Eye (tissue), 1 donor: ENCODE results near the gene KATNIP.
"Not testable (repeated sequence)": the region's sequence is repeated elsewhere in the genome, so short reads cannot be mapped to it uniquely, and the experiment has no call there.

Experiments used
- DNase-seq: peaks from one replicate; pipeline ENCODE4 v3.0.0-alpha.2; 2015

The KATNIP gene

DNA sequence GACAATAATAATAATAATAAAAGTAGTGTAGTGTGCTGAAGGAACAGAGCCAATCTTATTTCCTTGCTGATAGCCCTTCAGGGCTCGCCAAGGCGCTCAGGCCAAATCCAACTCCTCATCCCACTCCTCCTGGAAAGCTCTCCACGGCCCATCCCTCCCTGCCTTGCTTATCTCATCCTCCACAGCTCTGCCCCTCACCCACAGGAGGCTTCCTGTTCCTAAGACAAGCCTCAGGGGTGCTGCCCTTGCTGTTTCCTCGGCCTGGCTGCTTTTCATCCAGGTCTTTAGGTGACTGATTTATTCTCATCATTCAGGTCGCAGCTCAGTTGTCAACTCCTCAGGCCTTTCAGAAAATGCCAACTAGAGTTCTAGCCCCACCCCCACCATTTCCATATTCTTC, 11.4 kb upstream of the KATNIP start:
- DNase-seq, result no peak

DNA sequence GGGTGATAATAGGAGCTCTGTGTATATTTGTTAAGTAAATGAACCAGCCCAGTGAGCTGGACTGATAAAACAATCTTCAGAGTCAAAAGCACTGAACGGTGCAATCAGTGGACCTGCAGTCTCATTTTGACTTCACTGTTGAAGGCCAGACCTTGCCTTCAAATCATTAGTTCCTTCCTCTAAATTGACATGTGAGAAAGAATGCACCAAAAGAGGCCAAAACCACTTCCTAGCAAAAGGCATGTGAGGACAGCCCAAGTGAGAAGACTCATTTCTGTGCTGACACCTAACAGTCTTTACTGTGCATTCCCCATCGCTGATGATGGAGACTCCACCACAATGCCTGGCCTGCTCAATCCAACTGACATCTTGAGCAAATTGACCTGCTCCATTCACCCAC, 10.8 kb upstream of the KATNIP start:
- DNase-seq, result no peak

DNA sequence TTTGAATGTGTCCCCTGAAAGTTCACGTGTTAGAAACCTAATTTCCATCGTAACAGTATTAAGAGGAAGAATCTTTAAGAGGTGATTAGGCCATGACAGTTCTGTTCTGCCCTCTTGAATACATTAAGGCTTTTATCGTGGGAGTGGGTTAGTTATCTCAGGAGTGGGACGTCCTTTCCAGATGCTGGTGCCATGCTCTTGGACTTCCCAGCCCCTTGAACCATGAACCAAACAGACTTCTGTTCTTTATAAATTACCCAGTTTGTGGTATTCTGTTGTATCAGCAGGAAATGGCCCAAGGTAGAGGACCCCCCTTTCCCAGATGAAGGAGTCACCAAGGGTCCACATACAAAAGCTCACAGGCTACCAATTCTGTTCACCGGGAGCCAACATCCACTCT, 10.3 kb upstream of the KATNIP start:
- no peak for DNase-seq

DNA sequence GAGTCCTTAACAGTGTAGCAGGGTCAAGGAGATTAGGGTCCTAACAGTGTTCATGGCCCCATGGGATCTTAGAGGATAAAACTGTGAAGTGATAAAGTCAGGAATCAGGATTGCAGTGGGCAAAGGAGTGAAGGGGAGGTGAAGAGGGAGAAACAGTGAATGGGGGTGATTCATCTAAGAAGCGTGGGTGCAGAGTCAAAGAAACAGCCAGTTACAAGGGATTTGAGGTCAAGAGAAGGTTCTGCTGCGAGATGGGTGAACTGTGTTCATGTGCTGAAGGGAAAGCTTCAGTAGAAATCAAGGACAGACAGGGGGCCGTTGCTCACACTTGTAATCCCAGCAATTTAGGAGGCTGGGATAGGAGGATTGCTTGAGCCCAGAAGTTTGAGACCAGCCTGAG, 6.1 kb upstream of the KATNIP start:
- DNase-seq, result no peak

DNA sequence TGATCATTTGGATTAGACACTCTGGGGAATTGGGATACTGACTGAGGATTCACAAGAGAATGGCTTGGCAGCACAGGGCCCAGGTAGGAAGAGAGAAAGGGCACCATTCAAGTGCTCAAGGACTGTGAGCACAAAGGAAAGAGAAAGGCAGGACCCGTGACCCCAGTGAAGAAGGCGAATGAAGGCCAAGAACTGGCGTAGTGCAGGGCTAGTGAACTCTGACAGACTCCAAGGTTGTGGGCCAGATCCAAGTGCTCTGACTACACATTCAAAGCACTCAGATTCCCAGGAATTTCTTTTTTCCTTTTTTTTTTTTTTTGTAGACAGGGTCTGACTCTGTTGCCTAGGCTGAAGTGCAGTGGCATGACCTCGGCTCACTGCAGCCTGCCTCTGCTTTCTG, 5.3 kb upstream of the KATNIP start:
- DNase-seq, result no peak

DNA sequence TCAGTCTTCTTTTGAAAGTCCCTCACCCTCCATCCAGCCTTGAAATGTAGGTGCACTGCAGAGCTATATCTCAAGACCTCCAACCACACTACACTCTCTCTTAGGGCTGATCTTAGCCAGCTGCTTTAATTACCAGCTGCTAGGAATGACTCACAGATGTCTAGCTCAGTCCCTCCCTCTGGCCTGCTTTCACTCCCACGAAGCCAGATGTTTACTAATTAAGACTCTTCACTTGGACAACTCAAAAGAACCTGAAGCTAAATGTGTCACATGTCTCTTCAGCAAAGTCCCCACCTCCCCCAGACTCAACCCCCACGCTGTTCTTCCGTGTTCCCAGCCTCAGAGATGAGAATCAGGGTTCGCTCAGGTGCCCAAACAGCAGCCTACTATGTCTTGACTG, 2.8 kb upstream of the KATNIP start:
- DNase-seq, result peak; percentile 16

DNA sequence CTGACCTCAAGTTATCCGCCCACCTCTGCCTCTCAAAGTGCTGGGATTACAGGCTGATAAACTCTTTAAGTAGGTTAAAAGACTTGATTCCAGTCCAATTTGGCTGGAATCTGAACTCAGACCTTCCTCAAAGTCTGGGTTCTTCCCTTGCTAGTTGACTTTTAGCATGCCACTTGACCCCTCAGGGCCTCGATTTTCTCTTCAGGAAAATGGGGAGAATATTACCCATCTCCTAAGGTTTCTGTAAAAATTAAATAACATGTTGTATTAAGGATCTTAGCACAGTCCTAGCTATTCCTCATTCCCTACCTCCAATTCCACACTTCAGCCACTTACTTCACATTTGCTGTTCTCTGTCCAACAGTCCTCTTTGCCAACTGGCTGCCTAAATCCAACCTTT, 2.1 kb upstream of the KATNIP start:
- no peak for DNase-seq

DNA sequence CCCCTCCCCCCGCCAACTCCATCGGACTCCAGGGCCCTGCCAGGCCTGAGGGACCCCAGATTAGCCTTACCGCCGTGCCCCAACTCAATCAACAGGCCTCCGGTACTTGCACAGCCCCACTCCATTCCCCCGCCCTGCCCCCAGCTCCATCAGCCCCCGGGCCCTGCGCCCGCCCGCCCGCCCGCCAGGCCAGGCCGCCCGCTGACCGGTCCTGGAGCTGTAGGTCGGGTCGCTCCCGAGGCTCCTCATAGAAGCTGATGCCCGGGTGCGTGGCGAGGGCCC, 539 bp upstream of the KATNIP start:
- DNase-seq, result no peak

DNA sequence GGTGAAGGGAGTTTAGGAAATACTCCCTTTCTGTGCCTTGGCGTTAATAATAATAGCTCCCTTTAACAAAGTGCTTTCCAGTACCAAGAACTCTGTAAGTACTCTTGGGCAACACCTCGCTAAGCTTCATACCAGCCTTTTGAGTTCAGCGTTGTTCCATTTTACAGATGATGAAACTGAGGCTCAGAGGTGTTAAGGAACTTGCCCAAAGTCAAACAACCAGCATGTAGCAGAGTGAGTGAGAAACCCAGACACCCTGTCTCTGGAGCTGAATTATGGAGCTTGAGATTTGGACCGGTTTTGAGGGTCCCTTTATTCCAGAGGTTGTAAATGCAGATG, 607 bp downstream of the KATNIP start:
- DNase-seq, result no peak

DNA sequence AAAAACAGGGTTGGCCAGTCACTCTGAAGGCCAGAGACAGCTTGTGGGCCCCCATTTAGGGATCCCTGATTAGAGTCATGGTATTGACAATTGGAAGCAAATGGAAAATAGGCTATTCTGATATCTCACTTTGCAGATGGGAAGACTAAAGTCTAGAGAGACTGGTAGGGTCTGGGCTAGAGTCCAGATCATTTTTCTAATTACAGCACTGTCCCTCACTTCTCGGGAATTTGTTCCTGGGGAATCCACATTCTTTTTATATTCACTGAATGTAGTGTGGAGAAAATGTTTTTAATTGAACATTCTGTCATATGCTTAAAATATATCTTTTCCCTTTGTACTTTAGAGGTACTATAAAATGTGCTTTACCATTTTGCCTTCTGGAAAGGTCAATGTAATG, 1.1 kb downstream of the KATNIP start:
- no peak for DNase-seq

DNA sequence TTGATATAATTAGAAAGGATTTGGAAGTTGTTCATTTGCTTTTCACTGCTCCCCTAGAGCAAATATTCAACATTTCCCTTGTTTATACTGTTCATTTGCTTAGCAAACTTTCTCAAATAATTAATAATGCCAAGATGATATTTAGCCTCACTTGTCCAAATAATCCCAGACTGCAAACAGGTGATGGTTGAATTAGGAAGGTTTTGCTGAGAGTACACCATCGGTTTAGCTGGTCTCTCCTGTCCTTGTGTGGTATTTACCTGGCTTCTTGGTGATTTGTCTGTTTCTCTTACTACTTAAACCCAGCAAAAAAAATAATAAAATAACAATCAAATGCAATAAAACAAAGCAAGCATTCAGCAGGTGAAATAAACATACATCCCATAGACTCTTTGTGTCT, 6.5 kb downstream of the KATNIP start:
- no peak for DNase-seq

DNA sequence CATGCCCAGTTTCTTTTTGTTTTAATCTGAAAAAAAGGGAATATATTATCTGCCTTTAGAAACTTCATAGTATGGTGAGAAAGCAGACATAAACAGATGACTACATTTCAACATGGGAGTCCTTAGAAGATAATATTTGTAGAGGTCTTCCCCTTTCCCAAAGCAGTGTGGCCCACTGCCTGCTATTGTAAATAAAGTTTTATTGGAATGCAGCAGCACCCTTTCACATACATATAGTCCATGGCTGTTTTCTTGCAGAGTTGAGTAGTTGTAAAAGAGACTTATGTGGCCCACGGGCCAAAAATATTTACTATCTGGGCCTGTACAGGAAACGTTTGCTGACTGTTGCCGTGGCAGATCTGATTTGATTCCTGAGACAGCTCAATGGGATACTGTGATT, 8.5 kb downstream of the KATNIP start:
- DNase-seq, result no peak

DNA sequence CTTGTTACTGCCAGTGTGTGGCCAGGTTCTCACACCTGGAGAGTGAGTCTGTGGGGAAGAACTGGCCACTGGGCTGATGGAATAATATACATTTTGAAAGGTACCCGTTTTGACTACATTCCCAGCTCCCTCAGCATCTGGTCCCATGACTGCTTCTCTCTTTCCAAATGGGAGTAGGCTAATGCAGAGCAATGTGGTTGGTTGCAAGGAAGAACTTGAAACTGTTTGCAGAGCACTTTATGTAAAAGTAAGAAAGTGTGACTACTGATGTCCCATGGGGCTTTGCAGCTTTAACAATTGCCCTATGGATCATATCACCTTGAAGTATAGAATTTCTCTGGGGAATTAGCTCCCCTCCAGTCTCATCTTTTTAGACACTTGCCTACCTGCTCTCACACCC, 9.0 kb downstream of the KATNIP start:
- no peak for DNase-seq

DNA sequence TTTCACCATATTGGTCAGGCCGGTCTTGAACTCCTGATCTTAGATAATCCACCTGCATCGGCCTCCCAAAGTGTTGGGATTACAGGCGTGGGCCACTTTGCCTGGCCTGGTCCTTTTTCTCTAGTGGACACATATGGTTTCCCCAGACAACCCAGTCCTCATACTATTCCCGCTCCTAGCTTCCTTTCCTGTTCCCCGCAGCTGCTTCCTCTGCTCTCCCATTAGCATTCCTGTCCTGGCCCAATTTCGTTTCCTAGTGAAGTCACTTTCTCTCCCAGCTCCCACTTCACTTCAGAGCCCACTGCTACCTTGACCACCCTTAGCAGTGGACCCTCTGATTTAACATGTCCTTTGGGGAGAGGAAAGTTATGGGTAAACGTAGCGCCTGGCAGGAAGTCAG, 11.3 kb downstream of the KATNIP start:
- no peak for DNase-seq

DNA sequence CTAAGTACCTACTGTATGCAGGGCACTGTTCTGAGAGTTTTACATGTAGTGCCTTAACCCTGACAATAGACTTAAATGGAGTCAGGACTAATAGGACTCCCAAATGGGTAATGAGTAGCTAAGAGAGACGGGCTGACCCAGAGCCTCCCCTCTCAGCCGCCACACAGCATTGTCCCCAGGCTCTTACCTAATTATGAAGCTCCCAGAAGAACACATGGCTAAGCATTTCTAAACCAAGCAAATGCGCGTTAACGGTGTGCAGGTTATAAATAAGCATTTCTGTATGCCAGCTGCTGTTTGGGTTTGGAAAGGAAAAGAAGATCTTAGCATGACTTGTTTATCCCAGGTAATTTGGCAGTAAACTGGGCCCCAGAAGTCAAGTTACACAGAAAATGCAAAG, 14.3 kb downstream of the KATNIP start:
- DNase-seq, result no peak

DNA sequence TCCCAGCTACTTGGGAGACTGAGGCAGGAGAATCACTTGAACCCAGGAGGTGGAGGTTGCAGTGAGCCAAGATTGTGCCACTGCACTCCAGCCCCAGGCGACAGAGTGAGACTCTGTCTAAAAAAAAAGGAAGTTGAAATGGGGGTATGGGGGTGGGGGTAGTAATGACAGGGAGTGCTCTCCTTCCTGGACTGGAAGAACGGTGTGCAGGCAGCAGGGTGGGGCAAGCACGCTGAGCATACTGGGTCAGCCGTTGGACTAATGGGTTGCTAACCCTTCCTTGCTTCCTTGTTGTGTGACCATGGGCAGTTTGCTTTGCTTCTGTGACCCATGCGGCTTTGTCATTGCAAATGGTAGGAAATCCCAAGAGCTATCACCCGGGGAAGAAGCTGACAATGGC, 16.5 kb downstream of the KATNIP start:
- no peak for DNase-seq

DNA sequence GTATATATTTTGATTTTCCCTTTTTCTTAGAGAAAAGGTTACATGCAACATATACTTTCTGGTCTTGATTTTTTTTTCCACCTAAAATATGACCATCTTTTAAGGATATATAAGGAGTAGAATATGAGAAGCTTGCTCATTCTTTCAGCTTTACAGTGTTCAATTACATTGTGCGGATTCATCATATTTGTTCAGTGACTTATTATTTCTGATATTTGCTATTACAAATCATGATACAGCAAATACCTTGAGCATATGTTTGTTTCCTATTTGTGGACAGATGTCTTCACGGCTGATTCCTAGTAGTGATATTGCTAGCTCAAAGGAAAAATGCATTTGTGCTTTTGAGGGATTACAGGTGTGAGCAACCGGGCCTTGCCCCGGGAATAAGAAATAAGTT, 18.1 kb downstream of the KATNIP start:
- no peak for DNase-seq

DNA sequence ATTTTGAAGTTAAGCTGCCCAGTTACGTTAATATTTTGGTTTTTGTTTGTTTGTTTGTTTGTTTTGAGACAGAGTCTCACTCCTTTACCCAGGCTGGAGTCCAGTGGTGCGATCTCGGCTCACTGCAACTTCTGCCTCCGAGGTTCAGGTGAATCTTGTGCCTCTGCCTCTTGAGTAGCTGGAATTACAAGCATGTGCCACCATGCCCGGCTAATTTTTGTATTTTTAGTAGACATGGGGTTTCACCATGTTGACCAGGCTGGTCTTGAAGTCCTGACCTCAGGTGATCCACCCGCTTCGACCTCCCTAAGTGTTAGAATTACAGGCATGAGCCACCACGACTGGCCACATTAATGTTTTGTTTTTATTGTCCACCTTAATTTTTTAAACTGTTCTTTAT, 21.0 kb downstream of the KATNIP start:
- DNase-seq, result not testable (repeated sequence)

DNA sequence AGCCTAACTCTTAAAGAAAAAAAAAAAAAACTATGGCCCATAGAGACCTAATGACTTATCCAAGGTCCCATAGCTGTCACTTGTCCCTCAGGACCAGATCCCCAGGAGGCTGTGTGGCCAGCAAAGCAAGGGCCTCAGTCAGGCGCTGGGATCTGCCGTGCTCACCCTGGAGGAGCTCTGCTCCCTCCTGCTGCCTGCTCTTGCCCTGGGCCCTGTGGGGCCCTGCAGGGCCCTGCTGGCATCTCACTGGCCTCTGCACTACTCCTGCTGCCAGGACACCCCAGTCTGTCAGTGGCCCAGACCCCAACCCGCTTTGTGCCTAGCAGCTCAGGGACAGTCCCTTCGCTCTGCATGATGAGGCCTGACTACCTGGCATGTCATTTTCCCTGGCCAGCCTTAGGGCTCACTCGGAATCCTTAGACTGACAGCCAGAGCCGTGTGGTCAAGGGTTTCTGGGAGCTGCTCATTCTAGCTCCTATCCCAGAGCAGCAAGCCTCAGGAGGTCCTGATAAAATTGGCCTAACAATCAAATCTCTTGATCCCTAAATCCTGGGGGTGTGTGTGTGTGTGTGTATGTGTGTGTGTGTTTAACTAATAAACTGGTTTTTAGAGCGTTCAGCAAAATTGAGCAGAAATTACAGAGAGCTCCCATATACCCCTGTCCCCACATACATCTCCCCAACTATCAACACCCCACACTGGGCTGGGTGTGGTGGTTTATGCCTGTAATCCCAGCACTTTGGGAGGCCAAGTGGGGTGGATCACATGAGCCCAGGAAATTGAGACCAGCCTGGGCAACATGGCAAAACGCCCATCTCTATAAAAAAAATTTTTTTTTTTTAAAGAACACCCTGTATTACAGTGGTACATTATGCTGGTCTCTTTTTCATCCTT, 21.7 kb downstream of the KATNIP start:
- DNase-seq, result no peak

DNA sequence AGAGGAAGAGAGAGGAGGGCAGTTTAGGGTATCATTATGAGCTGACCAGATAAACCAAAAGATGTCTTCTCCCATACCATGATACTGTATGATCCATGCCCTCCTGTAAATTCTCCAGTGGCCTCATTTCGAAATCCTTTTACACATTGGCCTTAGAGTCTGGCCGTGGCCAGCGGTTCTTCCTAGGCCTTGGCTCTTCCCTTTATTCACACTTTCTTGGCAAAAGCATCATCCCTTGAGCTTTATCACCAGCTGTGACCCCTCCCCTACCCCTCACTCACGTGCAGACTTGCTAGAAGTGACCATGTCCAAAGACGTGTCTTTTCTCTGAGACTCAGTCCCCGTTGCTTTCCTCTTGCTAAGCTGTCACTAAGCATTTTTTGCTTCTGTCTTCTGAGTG, 22.8 kb downstream of the KATNIP start:
- DNase-seq, result peak; percentile 53

DNA sequence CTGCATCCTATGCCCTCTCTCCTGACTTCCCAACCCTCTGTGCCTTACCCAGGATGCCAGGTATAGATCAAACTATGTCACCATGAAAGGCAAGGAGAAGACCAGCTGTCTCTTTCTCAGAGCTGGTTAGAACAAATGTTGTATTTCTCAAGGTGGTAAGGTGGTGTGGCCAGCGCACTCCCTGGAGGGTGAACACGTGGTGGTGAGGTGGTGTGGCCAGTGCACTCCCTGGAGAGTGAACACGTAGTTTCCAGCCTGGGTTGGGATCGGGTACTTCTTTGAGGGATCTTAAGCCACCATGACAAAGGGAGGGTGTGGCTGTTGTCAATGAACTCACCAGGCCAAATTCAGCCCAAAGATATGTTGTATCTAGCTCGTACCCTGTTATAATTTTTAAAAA, 26.8 kb downstream of the KATNIP start:
- no peak for DNase-seq

DNA sequence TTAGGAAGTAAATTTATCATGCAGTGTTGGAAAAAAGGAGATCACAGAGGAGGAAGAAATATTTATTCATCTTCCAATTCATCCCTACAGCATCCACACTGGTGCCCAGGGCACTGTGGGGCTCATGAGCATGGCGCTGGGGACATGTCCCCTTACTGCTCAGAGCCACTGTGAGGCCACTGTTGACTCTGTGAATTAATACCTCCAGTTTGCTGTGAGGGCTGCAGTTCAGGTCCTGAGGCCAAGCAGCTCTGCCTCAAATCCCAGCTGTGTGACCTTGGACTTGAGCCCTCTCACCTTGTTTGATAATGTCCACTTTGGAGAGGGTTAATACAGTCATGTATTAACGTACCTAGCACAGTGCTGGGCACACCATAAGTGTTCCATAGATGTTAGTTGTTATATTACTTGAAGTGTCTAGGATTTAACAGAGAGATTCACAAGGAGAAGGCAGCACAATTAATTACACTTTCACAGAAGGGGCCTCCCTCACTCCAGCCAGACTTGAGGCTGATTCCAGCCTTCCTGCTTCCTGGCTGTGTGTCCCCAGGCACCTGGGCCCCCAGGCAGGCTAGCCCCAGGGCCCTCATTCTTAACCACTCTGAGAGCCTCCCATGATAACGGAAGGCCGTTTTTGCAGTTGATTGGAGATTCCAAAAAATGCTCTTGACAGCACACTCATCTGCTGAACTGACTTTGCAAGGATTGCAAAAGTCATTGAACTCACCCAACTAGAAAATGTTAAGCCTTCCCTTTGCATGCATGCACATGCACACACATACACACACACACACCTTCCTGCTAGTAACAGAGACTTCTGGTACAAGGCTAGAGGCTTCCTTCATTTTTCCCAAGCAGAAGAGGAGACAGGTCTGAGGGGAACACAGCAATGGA, 29.4 kb downstream of the KATNIP start:
- peak; percentile 64 for DNase-seq

DNA sequence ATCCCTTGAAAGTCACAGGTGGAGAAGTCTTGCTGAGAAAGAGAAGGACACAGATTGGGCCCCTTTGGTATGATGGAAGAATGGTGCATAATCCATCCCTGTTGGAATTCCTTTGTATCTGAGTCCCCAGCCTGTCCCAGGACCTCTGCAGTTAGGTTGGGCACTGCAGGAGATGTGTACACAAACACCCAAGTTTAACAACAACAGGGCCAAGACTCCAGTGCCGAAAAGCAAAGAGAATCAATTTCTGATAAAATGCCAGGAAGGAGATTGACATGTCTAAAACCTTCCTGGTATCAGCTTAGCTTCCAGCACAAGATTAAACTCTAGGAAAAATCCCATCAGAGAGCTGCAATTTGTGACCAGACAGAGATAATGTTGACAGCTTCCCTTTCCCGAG, 32.9 kb downstream of the KATNIP start:
- DNase-seq, result no peak

DNA sequence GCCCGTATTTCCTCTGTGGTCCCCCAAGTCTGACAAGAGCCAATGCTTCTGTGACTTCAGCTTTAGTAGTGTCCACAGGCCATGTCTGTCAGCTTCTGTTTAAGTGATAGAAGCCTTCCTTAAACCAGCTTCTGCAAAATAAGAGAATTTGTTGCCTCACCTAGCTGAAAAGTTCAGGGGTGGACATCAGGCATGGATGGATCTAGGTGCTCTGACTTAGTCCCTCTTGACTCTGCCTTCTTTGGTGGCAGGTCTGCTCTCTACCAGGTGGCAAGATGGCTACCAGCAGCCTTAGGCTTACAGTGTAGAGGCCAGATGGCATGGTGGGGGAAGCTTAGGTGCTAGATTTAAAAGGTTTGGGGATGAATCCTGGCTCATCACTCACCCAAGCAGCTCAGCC, 33.7 kb downstream of the KATNIP start:
- DNase-seq, result no peak

DNA sequence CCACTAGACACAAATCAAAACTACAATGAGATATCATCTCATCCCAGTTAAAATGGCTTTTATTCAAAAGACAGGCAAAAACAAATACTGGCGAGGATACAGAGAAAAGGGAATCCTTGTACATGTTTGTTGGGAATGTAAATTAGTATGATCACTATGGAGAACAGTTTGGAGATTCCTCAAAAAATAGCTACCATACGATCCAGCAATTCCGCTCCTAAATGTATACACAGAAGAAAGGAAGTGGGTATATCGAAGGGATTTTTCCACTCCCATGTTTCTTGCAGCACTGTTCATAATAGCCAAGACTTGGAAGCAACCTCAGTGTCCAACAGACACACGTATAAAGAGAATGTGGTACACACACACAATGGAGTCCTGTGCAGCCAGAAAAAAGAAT, 35.3 kb downstream of the KATNIP start:
- no peak for DNase-seq
